ENCODE data around the gene MYCT1.
A peak's percentile ranks its signal among the peaks of the same experiment; 100 is the strongest.
"Not testable (repeated sequence)": the region's sequence is repeated elsewhere in the genome, so short reads cannot be mapped to it uniquely, and the experiment has no call there.

Gene MYCT1, protein sequence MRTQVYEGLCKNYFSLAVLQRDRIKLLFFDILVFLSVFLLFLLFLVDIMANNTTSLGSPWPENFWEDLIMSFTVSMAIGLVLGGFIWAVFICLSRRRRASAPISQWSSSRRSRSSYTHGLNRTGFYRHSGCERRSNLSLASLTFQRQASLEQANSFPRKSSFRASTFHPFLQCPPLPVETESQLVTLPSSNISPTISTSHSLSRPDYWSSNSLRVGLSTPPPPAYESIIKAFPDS

DNA sequence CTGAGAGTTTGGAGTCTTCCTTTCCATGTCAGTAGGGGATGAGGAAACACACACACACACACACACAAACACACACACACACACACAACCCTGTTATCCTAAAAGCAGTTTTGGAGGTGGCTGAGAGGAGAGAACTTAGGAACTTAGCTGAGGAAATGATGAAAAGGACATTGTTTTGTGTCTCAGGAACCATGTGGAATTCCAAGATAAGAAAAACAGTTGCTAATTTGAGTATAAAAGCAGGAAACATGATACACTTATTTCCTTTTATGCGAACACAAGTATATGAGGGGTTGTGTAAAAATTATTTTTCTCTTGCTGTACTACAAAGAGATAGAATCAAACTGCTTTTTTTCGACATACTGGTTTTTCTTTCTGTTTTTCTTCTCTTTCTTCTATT lies at the start of gene MYCT1:
TSS of gene MYCT1 (plus strand) at position 264 of the 400 bp plus-strand sequence. CDS start at position 270, 6 bp downstream.
- DNase-seq (ENCODE audit: low spot score), result no peak

DNA sequence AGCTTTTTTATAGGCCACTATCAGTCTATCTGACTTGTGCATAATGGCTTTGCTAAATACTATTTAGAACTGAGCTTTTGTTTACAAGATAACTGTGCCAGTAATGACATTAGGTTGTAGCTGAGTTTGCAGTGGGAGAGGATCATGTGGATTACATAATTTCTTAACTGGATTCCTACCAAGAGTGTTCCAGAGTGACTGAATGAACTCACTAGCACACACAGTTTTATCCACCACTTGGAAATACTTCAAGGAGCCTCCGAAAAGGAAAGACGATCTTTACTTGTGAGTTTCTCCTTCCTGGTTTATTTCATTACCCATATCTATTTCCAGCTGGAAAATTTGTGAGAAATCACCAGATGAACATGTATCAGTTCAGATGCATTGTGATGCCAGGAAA lies 49.6 kb upstream of the MYCT1 start:
- peak; percentile 17 for DNase-seq (ENCODE audit: low spot score)

DNA sequence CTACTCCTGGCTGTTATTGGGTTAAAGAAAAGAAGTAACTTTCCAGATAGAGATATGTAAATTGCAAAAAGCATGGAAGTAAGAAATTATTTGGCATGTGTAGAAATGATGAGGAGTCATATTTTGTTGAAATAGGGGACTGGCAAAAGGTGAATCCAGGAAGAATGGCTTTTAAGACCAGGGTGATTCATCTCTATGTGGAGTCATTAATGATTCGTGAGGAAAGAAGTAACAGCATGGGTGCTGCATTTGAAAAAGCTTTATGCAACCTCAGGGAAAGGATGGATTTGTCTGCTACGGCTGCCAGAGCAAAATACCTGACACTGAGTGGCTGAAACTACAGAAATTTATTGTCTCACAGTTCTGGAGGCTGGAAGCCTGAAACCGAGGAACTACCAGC lies 45.7 kb upstream of the MYCT1 start:
- no peak for DNase-seq (ENCODE audit: low spot score)

DNA sequence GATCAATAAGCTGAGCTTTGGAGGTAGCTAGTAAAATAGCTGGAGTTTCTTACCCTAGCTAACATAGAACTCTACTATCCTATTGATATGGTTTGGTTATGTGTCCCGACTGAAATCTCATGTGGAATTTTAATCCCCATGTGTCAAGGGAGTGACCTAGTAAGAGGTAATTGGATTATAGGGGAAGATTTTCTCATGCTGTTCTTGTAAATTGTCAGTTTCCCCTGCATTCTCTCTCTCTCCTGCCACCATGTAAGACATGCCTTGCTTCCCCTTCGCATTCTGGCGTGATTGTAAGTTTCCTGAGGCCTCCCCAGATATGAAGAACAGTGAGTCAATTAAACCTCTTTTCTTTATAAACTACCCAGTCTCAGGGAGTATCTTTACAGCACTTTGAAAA lies 35.9 kb upstream of the MYCT1 start:
- DNase-seq (ENCODE audit: low spot score), result no peak

DNA sequence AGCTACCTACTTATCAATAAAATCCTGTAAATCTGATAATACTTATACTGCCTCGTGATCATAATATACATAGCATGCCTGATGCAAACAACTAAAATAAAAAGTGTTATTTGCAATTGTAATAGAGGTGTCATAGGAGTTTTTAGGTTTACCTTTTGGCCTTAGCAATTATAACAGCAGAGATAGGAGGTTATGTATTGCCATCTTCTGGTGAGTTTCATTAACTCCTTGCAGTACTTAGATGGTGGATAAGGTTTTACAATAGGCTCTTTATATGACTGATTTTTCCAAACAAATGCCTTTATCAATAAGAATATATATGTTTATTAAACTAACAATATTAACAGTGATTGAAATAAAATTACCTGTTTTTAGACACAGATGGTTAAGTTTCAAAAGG lies 27.8 kb upstream of the MYCT1 start:
- peak; percentile 10 for DNase-seq (ENCODE audit: low spot score)

DNA sequence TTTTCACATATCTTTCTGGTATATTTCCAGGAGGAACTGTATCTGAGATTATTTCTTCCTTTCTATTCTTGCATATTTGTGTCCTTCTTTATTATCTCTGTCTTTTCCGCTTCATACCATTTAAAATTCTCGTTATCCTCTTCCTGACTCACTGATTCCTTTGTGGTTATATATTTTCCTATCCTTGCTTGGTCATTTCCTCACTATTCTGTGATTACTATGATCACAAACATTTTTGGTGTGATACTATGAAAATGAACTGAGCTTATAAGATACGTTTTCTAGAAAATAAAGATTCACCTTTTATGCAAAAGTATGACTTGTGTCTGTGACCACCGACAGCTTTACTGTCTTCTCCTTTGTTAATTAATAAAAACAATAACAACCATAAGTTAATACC lies 26.5 kb upstream of the MYCT1 start:
- DNase-seq (ENCODE audit: low spot score), result no peak

DNA sequence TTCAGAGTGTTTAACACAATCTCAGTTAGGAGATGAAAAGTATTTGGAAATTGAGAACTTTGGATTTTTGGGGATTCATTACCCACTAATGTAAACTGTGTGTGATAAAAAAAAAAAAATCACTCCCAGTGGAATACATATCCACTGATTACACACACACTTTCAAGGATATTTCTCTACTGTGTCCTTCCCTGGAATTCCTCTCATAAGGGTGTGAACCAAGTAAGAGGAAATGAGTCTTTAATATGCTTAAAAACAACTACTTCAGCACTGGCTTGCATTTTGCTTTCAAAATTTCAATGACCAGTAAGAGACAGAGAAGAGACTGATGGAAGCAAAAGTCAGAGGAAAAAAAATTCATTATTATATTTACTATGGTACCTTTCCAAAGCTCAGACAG lies 24.5 kb upstream of the MYCT1 start:
- DNase-seq (ENCODE audit: low spot score), result no peak

DNA sequence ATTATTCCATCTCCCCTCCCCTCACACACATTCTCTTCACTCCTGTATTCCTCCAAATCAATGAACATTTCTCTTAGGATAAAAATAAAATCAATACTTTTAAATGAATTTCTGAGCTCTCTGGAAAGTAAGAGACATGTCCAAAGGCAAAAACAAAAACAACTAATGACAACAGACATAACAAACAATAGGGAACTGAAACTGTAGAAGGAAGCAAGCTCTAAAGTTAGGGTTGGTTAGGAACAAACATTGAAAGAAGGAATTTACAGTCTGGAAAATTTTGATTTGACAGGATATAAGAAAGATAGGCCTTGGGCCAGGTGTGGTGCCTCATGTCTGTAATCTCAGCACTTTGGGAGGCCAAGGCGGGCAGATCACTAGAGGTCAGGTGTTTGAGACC lies 17.5 kb upstream of the MYCT1 start:
- DNase-seq (ENCODE audit: low spot score), result no peak

DNA sequence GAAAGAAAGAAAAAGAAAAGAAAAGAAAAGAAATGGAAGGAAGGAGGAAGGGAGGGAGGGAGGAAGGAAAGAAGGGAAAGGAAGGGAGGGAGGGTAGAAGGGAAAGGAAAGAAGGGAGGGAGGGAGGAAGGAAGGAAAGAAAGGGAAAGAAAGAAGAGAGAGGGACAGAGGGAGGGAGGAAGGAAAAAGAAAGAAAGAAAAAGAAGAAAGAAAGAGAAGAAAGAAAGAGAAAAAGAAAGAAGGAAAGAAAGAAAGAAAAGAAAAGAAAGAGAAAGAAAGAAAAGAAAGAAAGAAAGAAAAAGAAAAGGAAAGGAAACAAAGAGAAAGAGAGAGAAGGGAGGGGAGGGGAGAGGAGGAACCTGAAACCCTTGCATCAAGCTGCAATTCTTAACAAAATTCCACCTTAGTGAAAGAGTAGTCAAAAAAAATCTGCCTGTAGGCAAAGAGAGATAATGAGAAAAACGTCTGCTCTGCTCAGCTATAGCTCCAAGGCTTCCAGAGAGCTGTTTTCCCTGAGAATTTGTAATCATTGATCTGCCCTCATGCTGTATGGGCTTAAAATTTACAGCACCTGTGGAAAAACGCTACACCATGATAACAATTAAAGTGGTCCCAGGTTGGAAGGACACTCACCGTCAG lies 16.7 kb upstream of the MYCT1 start:
- DNase-seq (ENCODE audit: low spot score), result no peak

DNA sequence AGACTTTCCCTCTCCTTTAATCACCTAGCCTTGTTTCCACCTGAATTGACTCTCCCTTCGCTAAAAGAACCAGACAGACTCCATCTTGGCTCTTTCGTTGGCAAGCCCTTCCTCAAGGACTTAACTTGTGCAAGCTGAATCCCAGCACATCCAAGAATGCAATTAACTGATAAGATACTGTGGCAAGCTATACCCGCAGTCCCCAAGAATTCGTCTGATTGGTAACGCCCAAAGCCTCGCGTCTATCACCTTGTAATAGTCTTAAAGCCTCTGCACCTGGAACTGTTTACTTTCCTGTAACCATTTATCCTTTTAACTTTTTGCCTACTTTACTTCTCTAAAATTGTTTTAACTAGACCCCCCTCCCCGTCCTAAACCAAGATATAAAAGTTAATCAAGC lies 15.6 kb upstream of the MYCT1 start:
- no peak for DNase-seq (ENCODE audit: low spot score)

DNA sequence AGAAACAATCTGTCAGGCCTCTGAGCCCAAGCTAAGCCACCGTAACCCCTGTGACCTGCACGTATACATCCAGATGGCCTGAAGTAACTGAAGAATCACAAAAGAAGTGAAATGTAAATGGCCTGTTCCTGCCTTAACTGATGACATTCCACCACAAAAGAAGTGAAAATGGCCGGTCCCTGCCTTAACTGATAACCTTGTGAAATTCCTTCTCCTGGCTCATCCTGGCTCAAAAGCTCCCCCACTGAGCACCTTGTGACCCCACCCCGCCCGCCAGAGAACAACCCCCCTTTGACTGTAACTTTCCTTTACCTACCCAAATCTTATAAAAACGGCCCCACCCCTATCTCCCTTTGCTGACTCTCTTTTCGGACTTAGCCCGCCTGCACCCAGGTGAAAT lies 14.8 kb upstream of the MYCT1 start:
- not testable (repeated sequence) for DNase-seq (ENCODE audit: low spot score)

DNA sequence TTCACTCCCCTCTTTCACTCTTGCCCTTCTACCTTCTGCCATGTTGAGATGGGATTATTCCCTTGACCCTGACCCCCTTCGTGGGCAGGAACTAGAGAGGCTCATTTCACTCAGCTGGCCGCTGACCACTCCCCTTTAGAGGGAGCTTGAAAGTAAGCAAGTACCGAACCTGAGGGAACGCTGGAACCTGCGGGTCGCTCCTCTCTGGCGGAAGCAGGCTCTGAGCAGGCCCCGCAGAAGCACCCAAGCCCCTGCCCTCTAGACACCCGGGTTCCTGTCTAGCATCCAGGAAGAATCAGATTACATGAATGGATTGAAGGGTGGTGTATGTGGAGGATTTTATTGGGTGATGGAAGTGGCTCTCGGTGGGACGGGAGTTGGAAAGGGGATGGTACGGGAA lies 11.9 kb upstream of the MYCT1 start:
- no peak for DNase-seq (ENCODE audit: low spot score)

DNA sequence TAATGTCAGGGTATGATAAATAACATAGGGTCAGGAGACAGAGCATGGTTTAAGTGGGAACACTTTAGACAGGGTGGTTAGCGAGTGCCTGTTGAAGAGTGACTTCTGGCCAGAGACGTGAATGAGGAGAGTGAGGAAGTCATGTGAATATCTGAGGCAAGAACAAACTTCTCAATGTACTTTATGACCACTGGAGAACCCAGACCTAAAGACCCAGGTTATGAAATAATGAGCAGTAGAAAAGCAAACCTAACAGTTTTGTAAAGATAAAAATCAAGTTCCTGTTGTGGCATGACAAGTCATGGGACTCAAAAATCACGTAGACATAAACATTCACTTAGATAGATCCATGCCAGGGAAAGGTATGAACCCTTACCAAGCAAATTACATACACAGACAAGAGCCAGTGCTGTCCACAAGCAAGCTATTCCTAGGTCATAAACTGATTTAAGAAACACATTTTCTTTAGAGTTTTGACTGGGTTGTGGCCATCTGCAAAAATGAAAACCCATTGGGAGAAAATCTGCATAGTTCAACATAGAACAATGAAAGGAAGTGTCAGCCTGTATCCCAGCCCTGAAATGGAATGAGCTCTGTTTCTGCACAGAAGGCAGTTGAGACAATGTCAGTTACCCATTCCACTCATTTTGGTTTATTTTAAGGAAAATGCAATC lies 2.2 kb upstream of the MYCT1 start:
- DNase-seq (ENCODE audit: low spot score), result no peak

DNA sequence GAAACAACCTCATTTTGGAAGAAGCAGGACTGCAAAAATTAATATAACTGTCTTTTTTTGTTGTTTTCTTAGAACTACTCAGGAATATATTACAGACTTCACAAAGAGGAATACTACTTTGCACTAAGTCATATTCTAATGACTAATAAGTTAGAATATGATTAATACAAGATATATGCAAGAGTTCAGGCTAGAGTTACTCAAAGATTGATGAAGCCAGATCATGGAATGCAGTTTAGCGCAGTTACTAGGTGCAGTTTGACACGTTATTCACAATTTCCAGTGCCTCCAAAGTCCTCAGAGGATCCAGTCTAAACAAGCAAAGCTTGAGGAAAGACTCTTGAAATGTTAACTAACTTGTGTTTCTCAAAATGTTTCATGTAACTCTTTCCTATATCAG lies 1.2 kb upstream of the MYCT1 start:
- DNase-seq (ENCODE audit: low spot score), result peak; percentile 20

DNA sequence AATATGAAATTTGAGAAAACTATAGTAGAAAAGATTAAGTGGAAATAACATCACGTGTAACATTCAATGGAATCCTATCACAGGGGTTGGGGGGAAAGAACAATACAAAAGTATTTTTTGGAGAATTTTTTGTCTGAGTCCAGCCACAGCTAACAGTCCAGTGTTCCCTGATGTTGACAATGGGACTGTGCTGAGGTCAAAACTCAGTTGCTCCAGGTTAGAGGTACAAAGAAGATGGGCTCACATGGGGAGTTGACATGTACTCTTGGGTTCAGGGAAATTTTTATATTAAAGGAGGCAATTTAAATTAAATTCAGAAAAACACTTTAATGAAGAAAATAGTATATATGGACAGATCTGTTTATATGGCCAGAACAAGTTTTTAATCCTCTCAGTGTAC lies 995 bp downstream of the MYCT1 start:
- DNase-seq (ENCODE audit: low spot score), result no peak

DNA sequence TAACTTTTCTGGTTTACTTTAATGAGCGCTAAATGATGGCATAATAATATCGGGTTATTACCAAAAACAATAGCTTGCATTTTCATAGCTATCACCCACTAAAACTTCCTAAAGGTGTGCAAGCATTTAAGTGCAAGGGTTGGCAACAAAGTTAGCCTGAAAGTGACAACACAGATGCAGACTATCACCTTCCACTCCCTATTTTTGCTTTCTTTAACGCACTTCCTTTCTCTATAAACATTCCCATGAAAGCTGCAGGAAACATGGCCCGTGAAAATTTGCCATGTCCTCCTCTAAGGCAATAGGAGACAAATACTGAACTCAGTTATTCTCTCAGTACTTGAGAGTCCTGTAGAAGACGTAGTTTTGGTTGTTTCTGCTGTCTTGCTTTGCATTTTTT lies 2.7 kb downstream of the MYCT1 start:
- no peak for DNase-seq (ENCODE audit: low spot score)

DNA sequence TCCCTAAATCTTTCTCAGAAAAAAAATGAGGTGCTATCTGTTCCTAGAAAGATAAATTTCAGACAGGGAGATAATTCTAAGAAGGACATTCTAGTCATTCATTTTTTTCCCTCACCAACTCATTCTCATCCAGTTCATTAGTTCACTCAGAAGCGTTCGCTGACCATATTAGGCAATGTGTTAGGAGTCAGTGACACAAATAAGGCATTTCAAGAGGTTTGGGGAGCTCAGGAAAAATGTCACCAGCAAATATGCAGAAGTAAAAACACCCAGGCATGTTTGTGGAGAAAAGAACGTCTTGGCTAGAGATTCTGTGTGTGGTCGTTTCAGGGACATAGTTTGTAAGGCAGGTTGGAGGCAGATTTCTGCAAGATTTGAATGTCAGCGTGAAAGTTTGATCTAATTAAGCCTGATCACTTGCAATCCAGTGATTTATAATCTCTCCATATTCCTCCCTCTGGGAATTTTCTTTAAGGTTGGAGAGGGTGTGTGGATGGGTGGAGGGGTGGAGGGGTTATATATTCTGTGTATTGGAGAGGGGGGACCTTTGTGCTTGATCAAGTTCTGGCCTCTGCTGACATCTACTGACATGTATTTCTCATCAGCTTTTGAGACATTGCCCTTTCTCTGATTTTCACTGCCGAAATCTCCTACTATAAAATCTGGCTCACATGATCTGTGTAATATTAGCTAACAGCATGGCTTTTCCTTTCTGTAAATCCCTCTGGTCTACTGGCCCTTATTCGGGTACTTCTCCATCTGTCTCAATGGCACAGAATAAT lies 3.6 kb downstream of the MYCT1 start:
- DNase-seq (ENCODE audit: low spot score), result no peak

DNA sequence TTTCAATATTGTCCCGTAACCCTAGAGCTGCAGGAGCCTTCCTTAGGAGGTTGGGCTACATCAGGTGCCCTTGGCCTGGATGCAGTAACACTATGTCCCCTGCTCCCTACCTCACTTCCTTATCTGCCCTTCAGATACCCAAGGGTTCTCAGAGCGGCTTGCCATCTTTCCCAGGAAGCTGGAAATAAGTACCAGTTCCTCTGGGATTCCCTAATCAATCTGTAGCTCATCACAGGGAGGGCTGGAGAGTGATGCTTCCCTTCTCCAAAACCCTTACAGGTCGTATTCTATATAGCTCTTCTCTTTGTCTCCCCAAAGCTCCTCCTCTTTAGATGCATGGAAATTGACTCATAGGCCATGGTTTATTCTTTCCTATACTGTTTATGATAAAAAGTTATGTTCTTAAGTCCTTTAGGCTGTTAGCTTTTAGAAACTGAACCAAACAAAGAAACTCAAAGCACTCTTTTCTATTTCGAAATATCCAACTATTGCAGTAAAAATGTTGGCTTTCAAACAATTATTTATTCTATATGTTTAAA lies 4.2 kb downstream of the MYCT1 start:
- no peak for DNase-seq (ENCODE audit: low spot score)

DNA sequence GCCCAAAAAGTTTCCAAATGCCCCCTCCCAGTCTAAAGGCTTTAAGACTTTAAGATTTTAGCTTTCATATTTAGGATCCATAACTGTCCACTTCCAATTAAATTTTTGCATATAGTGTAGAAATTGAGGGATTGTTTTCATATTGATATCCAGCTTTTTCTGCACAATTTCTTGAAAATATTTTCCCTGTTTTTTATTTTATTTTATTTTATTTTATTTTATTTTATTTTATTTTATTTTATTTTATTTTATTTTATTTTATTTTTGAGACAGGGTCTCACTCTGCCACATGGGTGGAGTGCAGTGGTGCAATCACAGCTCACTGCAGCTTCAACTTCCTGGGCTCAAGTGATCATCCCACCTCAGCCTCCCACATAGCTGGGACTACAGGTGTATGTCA lies 6.1 kb downstream of the MYCT1 start:
- DNase-seq (ENCODE audit: low spot score), result not testable (repeated sequence)

DNA sequence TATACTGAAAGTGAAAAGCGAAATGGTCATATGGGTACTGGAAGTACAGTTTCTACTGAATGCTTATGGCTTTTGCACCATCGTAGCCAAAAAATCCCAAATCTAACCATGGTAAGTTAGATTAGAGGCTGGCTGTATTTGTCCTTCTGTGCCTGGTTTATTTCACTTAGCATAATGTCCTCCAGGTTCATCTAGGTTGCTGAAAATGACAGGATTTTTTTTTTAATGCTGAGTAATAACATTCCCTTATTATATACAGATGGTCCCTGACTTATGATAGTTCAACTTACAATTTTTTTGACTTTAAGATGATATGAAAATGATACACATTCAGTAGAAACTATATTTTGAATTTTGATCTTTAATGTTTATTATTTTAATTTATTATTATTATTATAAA lies 7.6 kb downstream of the MYCT1 start:
- no peak for DNase-seq (ENCODE audit: low spot score)

DNA sequence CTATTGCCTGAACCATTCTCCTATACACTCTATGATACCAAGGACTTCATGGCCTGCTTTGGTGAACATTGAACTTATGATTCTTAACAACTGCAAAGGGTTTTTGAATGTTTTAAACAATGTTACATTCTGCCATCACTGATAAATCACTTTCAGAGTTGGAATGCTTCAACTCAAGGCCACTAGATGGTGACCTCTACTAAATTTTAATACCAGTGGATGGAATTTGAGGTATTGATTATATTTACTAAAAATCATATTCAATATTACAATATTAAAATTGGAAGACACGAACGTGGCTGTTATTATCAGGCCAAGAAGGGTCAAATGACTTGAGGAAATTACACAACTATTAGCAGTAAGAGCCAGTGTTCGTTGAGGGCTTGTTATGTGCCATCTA lies 18.6 kb downstream of the MYCT1 start:
- no peak for DNase-seq (ENCODE audit: low spot score)

DNA sequence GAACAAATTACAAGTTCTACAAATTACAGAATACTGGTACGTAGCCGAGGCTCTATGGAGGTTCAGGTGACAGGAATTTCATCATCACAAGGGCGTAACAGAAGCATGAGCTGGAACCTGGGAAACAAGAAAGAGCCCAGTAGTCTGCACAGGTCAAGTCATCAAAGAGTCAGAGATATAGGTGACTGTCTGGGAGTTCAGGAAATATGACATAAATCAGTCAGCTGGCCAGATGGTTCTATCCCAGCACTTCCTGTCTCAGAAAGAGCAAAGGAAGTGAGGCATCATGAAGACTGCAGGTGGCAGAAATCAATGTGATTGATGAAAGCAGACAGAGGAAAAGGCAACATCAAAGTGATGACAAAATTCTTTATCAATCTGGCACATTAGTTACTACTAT lies 23.3 kb downstream of the MYCT1 start:
- no peak for DNase-seq (ENCODE audit: low spot score)

DNA sequence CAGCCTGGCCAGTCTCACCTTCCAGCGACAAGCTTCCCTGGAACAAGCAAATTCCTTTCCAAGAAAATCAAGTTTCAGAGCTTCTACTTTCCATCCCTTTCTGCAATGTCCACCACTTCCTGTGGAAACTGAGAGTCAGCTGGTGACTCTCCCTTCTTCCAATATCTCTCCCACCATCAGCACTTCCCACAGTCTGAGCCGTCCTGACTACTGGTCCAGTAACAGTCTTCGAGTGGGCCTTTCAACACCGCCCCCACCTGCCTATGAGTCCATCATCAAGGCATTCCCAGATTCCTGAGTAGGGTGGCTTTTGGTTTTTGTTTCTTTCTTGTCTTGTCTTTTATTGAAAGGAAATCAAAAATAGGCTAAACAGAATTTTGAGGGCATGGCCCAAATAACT lies 24.3 kb downstream of the MYCT1 start:
- DNase-seq (ENCODE audit: low spot score), result no peak

Measured in AG08396 (cell line).